HG03196 (cell line): ENCODE data around the gene DLST.
A peak's percentile ranks its signal among the peaks of the same experiment; 100 is the strongest.
"Not testable (repeated sequence)": the region's sequence is repeated elsewhere in the genome, so short reads cannot be mapped to it uniquely, and the experiment has no call there.

Experiments used
- ATAC-seq: cut with Tn5 transposase; IDR thresholded peaks from one replicate; pipeline ENCODE4 v1.9.1; 2021; ENCODE audit not compliant: unreplicated experiment

Gene DLST

DNA sequence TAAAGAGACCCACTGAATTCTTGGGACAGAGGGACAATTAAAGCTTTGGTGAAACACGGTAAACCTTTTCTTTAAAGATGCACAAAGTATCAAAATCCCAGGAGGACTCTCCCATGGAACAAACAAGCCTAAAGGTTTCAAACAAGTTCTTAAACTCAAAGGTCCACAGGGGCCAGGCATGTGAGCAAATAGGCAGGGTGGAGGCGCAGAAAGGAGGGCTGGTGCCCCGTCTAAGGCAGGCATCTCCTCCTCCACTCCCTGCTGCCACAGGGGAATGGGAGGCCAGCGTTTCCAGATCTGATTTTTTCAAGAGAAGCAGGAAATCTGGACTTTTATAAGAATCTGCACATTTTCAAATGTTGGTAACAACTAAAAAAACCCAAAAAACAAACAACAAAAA is 33.7 kb downstream of the DLST start:
- no peak for ATAC-seq

DNA sequence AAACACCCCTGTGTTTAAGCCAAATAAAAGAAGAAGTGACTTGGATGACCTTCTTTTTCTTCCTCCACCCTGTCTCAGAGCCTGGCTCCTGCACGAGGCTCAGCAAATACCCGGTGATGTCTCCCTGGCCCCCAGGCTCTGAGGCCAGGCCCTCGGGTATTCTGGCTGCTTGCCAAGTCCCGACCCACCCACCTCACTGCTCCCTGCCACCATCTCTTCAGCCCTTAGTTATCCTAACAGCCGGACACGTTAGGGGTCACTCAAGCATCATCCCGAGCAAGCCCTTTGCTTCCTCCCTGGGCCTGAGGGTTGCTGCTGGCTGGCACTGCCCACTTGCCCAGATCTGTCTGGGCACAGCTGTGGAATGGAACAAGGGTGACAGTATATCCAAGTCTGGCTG is 34.1 kb downstream of the DLST start:
- no peak for ATAC-seq

DNA sequence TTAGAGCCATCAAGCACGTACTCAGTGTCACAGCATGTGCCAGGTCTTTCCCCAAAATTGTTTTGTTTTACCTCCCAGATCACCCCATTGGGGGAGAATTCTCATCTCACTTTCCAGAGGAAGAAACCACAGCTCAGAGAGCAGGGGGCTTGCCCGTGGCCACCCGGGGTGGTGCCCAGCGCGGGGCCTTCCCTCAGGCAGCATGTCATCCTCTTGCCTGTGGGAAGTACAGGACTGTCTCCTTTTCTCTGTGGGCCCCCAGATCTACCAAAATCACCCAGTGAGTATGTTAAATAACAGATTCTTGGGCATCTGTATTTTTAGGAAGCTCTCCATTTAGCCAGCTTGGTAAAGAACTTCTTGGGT is 35.4 kb downstream of the DLST start:
- no peak for ATAC-seq

- no peak for ATAC-seq
Measured at GRCh38 chr14:74917646-74918081, 35.9 kb downstream of the DLST start.

DNA sequence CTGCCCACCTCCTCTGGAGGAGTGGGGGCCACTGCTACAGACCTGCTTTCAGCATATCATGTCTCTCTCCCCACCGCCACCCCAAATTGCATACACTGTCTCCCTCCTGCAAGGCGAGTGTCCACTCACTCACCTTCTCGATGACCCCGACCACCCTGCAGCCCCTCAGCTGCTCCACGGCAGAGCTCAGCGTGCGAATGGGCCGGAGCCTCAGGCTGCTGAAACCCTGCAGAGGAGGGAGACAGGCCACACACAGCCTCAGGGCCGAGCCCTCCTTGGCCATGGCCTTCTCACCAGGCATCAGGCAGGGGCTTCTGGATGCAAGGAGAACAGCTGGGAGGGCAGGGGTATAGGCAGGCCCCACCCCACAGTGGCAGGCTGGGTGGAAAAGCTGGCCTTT is 36.7 kb downstream of the DLST start:
- no peak for ATAC-seq

GRCh38 chr14:74919421-74920165 is 37.9 kb downstream of the DLST start:
- no peak for ATAC-seq

- ATAC-seq: no peak
Measured at GRCh38 chr14:74920281-74920680, 38.6 kb downstream of the DLST start.

DNA sequence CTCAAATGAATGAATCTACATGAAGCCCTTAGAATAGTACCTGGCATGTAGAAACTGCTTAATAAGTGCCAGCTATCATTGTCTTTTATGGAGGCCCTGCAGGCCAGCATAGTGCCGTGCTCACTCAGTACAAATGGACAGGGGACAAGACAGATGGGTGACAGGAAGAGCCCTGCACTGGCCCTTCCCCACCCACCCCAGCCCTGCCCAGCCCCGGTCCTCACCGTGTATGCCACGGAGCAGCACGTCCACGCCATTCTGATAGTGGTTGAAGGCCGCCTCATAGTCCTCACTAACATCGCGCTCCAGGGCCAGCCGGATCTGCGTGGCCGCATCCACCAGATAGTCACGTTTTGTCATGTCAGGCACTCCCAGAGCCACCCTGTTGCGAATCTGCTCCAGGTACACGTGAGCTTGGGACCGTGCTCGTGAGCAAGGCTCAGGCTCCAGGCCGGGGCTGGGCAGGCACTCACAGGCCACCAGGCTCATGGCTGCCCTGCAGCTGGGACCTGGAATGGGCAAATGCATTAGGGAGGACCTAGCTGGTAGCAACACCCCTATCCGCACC is 39.4 kb downstream of the DLST start:
- no peak for ATAC-seq

DNA sequence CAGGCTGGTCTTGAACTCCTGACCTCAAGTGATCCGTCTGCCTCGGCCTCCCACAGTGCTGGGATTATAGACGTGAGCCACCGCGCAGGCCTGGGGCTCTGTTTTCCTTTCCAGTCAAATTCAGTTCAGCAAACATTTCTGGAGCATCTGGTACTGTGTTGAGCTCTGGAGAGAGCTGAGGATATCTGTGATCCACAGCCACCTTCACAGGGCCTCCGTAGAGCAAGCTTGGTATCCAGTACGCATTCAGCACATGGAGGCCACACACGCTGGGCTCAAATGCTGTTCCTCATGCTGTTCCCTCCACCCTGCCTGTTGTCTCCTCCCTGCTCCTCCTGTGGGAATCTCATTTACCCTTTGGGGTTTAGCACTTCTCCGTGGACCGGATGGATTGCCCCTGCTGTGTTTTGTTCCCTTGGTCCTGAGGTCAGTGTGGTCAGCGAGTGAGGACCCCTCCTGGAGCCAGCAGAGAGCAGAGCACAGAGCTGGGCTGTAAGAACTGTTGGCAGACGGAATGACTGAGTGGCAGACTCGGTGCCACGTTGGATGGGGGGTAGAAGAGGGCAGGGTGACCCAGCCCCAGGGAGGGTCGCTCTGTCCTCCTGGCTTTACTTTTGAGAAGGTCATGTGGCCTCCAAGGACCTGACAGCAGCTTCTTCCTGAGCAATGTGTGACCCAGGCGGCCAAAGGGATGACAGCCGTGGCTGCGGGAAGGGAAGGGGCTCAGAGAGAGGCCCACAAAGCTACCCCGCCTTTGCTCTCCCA is 40.5 kb downstream of the DLST start:
- ATAC-seq: no peak

- peak; percentile 80 for ATAC-seq
Measured at GRCh38 chr14:74922752-74923401, 41.2 kb downstream of the DLST start, which contains the start of gene RPS6KL1. RPS6KL1 (minus strand) TSS chr14:74923260; CDS start chr14:74921541, 1,719 bp downstream.

DNA sequence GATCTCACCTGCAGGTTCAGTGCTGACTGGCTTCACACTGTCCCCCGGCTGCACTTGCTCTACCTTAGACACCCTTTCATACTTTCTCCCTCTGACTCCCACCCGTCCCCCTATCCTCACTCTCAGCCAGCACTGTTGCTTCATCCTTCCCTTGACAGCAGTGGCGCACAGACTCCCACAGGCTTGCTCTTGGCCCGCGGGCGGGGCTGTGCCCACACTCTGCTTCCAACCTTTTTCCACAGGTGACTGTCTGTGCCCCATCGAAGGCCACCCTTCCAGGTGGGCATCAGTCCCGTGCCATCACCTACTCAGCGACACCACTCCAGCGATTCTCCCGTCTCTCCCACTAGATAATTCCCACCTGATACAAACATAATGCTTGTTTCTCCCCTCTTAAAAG is 42.3 kb downstream of the DLST start:
- no peak for ATAC-seq

- ATAC-seq: no peak
Measured at GRCh38 chr14:74927225-74927624, 45.5 kb downstream of the DLST start.

GRCh38 chr14:74929242-74929641 is 47.5 kb downstream of the DLST start:
- no peak for ATAC-seq

- not testable (repeated sequence) for ATAC-seq
Measured at GRCh38 chr14:74931744-74932143, 50.0 kb downstream of the DLST start.

- ATAC-seq: no peak
Measured at GRCh38 chr14:74932401-74932901, 50.7 kb downstream of the DLST start.

DNA sequence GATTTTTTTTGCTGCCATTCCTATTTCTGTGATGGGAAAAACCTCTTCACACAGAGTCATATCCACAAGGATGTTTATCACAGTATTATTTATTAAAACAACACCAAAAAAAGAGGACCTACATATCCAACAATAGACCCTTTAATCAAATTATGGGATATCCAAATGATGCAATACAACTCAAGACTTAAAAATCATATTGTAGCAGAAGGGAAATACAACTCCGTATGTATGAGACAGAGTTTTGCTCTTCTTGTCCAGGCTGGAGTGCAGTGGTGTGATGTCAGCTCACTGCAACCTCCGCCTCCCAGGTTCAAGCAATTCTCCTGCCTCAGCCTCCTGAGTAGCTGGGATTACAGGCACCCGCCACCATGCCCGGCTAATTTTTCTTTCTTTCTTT is 51.2 kb downstream of the DLST start:
- not testable (repeated sequence) for ATAC-seq

GRCh38 chr14:74934041-74934440 is 52.3 kb downstream of the DLST start:
- ATAC-seq: no peak

GRCh38 chr14:74934476-74935359 is 53.0 kb downstream of the DLST start:
- no peak for ATAC-seq

DNA sequence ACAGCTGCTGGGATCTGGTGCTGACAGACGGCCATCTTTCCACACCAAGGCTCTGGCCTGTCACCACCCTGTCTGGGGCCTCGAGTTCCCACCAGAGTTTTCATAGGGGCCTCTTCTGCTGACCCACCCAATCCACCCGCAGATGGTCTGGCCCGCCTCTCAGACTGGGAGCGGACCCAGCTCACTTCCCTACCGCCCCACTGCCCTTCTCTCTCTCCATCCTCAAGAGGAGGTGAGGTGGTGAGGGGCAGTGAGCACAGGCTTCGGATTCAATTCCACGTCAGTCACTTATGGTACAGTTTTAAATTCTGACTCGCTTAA is 53.6 kb downstream of the DLST start:
- ATAC-seq: no peak

- no peak for ATAC-seq
Measured at GRCh38 chr14:74936151-74936550, 54.4 kb downstream of the DLST start.

DNA sequence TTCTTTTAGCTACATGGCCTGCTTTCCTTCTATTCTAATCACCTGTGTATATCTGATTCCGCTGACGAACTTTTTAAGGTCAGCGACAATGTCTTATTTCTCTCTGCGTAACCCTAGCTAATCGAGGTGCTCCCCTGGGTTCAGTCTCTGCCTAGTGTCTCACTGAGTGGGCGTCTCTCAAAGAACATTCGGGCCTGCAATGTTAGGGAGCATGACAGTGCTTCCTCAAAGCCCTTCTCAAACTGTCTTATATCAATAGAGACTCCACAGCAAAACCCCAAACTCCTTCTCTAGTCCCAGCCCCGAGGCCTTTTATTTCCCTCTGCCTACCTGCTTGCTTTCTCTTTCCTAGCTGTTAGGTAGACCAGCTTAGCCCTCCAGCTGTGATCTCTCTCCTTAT is 55.0 kb downstream of the DLST start:
- no peak for ATAC-seq
